Trophoblast cell (in vitro differentiated cells and primary cell): ENCODE measurements around the gene ARHGAP10.

ENCODE experiments used
- DNase-seq, 2 donors: peaks; one replicate each; pipeline ENCODE4 v3.0.0-alpha.2; 2016
- H2AFZ ChIP-seq: 2 replicates; pipeline ENCODE4 v1.6.1; 2013; ENCODE audit warnings: low read length, moderate library complexity, mild to moderate bottlenecking; ENCODE audit not compliant: insufficient read depth, poor library complexity
- H2AK5ac ChIP-seq: 2 replicates; pipeline ENCODE4 v1.6.1; 2013; ENCODE audit warnings: mild to moderate bottlenecking, low read length
- H2BK120ac ChIP-seq: 2 replicates; pipeline ENCODE4 v1.6.1; 2013; ENCODE audit warnings: low read length, mild to moderate bottlenecking, moderate library complexity; ENCODE audit not compliant: insufficient read depth, poor library complexity
- H2BK12ac ChIP-seq: 2 replicates; pipeline ENCODE4 v1.6.1; 2013; ENCODE audit warnings: mild to moderate bottlenecking, low read length, moderate library complexity
- H2BK5ac ChIP-seq: 2 replicates; pipeline ENCODE4 v1.6.1; 2013; ENCODE audit warnings: low read length, low read depth, moderate library complexity, mild to moderate bottlenecking; ENCODE audit not compliant: poor library complexity
- H3K14ac ChIP-seq: 2 replicates; pipeline ENCODE4 v1.6.1; 2013; ENCODE audit warnings: mild to moderate bottlenecking, low read length
- H3K18ac ChIP-seq: 2 replicates; pipeline ENCODE4 v1.6.1; 2013; ENCODE audit warnings: mild to moderate bottlenecking, low read length
- H3K23ac ChIP-seq: 2 replicates; pipeline ENCODE4 v1.6.1; 2013; ENCODE audit warnings: low read length
- H3K27ac ChIP-seq: 2 replicates; pipeline ENCODE4 v1.5.1; 2013; ENCODE audit warnings: low read depth, mild to moderate bottlenecking, inconsistent platforms, low read length, moderate library complexity
- H3K27me3 ChIP-seq: 2 replicates; pipeline ENCODE4 v1.6.1; 2013; ENCODE audit warnings: inconsistent platforms, mild to moderate bottlenecking, low read length, moderate library complexity; ENCODE audit not compliant: insufficient read depth
- H3K36me3 ChIP-seq, 2 experiments: 1 replicate in 1 of 2; 2 replicates in 1 of 2; pipeline ENCODE4 v1.6.1; 2013; ENCODE audit warnings: low read length in 2 of 2, mild to moderate bottlenecking in 2 of 2, moderate library complexity in 1 of 2; ENCODE audit not compliant: insufficient read depth in 2 of 2, control insufficient read depth in 1 of 2
- H3K4ac ChIP-seq: 2 replicates; pipeline ENCODE4 v1.6.1; 2013; ENCODE audit warnings: low read depth, mild to moderate bottlenecking, low read length, moderate library complexity
- H3K4me1 ChIP-seq, 2 experiments: 1 replicate in 1 of 2; 2 replicates in 1 of 2; pipeline ENCODE4 v1.6.1; 2013; ENCODE audit warnings: low read length in 2 of 2, mild to moderate bottlenecking in 2 of 2, moderate library complexity in 1 of 2; ENCODE audit not compliant: insufficient read depth in 2 of 2, control insufficient read depth in 1 of 2
- H3K4me2 ChIP-seq: 2 replicates; pipeline ENCODE4 v1.6.1; 2013; ENCODE audit warnings: inconsistent platforms, mild to moderate bottlenecking, low read length, moderate library complexity
- H3K4me3 ChIP-seq: 2 replicates; pipeline ENCODE4 v1.5.1; 2013; ENCODE audit warnings: mild to moderate bottlenecking, low read depth, low read length, inconsistent platforms
- H3K79me1 ChIP-seq: one replicate; pipeline ENCODE4 v1.6.1; 2013; ENCODE audit warnings: low read length
- H3K79me2 ChIP-seq: 2 replicates; pipeline ENCODE4 v1.6.1; 2013; ENCODE audit warnings: low read length, mild to moderate bottlenecking; ENCODE audit not compliant: control insufficient read depth, insufficient read depth, poor library complexity
- H3K9ac ChIP-seq: 2 replicates; pipeline ENCODE4 v1.6.1; 2013; ENCODE audit warnings: mild to moderate bottlenecking, low read length
- H3K9me3 ChIP-seq: 2 replicates; pipeline ENCODE4 v1.6.1; 2013; ENCODE audit warnings: low read depth, mild to moderate bottlenecking, control low read depth, inconsistent platforms, low read length; ENCODE audit not compliant: insufficient read depth
- H4K12ac ChIP-seq: 2 replicates; pipeline ENCODE4 v1.6.1; 2013; ENCODE audit warnings: low read depth, mild to moderate bottlenecking, low read length, moderate library complexity
- H4K8ac ChIP-seq: 2 replicates; pipeline ENCODE4 v1.6.1; 2013; ENCODE audit warnings: low read depth, mild to moderate bottlenecking, low read length, moderate library complexity
- H4K91ac ChIP-seq: one replicate; pipeline ENCODE4 v1.6.1; 2013; ENCODE audit warnings: low read depth, mild to moderate bottlenecking, low read length, moderate library complexity
- WGBS: extraction: QIAGEN DNeasy Blood & Tissue Kit; methylation state at CpG from one replicate; pipeline ENCODE4 v1.1.7; 2013; ENCODE audit warnings: missing lambda C conversion rate; ENCODE audit not compliant: insufficient read length, insufficient coverage; ENCODE audit errors: extremely low coverage; 5-methylcytosine and 5-hydroxymethylcytosine counted together

Gene ARHGAP10

GRCh38 chr4:147927377-147928137, 195.7 kb downstream of the ARHGAP10 start:
- Histone ChIP-seq H3K4me2 (no peak overlapping the region), H3K9me3 (no peaks in the 10 kb centered on the region), H3K14ac (no peak overlapping the region), H2BK5ac (no peak overlapping the region), H3K27ac (no peak overlapping the region), H2AFZ (no peak overlapping the region), H4K8ac (no peak overlapping the region), H4K91ac (no peak overlapping the region), H3K4ac (no peak overlapping the region), H2AK5ac (no peak overlapping the region), H3K4me1 (no peaks in the 10 kb centered on the region), H3K79me2 (no peaks in the 10 kb centered on the region), H2BK12ac (no peak overlapping the region), H3K4me3 (no peak overlapping the region), H3K36me3 (peaks cover 0 to 2% of the 10 kb centered on the region in 2 experiments), H2BK120ac (no peak overlapping the region), H3K79me1 (no peaks in the 10 kb centered on the region), H3K18ac (no peak overlapping the region), H4K12ac (no peak overlapping the region), H3K9ac (no peak overlapping the region), H3K27me3 (no peaks in the 10 kb centered on the region), H3K23ac (no peak overlapping the region)
- no peak for DNase-seq
- no CpG with 5 or more reads among the region's 11 CpGs for WGBS

GRCh38 chr4:147928400-147928799, 196.5 kb downstream of the ARHGAP10 start:
- Histone ChIP-seq H3K79me1 (no peaks in the 10 kb centered on the region), H3K4me3 (no peak overlapping the region)
- no CpG with 5 or more reads among the region's 5 CpGs for WGBS

GRCh38 chr4:147929746-147930145, 197.9 kb downstream of the ARHGAP10 start:
- no CpG with 5 or more reads among the region's 1 CpG for WGBS
- H3K27ac ChIP-seq = no peak overlapping the region

More at GRCh38 chr4:147928400-147928799, 196.5 kb downstream of the ARHGAP10 start:
- no peak for DNase-seq
- no peak overlapping the region for H3K18ac ChIP-seq
- H3K9me3 ChIP-seq = no peaks in the 10 kb centered on the region
- no peak overlapping the region for H3K14ac ChIP-seq
- H3K4me2 ChIP-seq = no peak overlapping the region
- H4K8ac ChIP-seq = no peak overlapping the region
- no peak overlapping the region for H2AFZ ChIP-seq
- H3K27ac ChIP-seq = no peak overlapping the region
- no peaks in the 10 kb centered on the region for H3K79me2 ChIP-seq
- H3K23ac ChIP-seq = peak overlapping the region; percentile 77
- no peaks in the 10 kb centered on the region for H3K27me3 ChIP-seq
- H2BK5ac ChIP-seq = no peak overlapping the region
- H3K4ac ChIP-seq = no peak overlapping the region
- H4K12ac ChIP-seq = no peak overlapping the region
- H2BK12ac ChIP-seq = no peak overlapping the region
- H3K36me3 ChIP-seq = peaks cover 0 to 2% of the 10 kb centered on the region in 2 experiments
- H2AK5ac ChIP-seq = no peak overlapping the region
- H3K4me1 ChIP-seq = no peaks in the 10 kb centered on the region
- H3K9ac ChIP-seq = no peak overlapping the region
- H4K91ac ChIP-seq = no peak overlapping the region
- no peak overlapping the region for H2BK120ac ChIP-seq

GRCh38 chr4:147933316-147933715, 201.4 kb downstream of the ARHGAP10 start:
- no peak overlapping the region for H4K91ac ChIP-seq

More at GRCh38 chr4:147929746-147930145, 197.9 kb downstream of the ARHGAP10 start:
- H2BK12ac ChIP-seq = no peak overlapping the region
- H3K79me1 ChIP-seq = no peaks in the 10 kb centered on the region
- no peak overlapping the region for H3K4me3 ChIP-seq
- H2BK120ac ChIP-seq = no peak overlapping the region
- no peak overlapping the region for H3K4ac ChIP-seq
- H3K4me2 ChIP-seq = no peak overlapping the region
- no peak overlapping the region for H3K23ac ChIP-seq
- H4K12ac ChIP-seq = no peak overlapping the region
- H3K18ac ChIP-seq = no peak overlapping the region
- H3K14ac ChIP-seq = no peak overlapping the region
- DNase-seq = no peak
- no peaks in the 10 kb centered on the region for H3K9me3 ChIP-seq
- no peak overlapping the region for H3K9ac ChIP-seq
- H2AFZ ChIP-seq = no peak overlapping the region
- H3K79me2 ChIP-seq = no peaks in the 10 kb centered on the region
- no peak overlapping the region for H2AK5ac ChIP-seq
- H4K91ac ChIP-seq = no peak overlapping the region
- no peak overlapping the region for H4K8ac ChIP-seq
- no peak overlapping the region for H2BK5ac ChIP-seq
- no peaks in the 10 kb centered on the region for H3K4me1 ChIP-seq
- peaks cover 0 to 2% of the 10 kb centered on the region in 2 experiments for H3K36me3 ChIP-seq
- no peaks in the 10 kb centered on the region for H3K27me3 ChIP-seq

More at GRCh38 chr4:147933316-147933715, 201.4 kb downstream of the ARHGAP10 start:
- Histone ChIP-seq H2BK12ac (no peak overlapping the region), H3K9me3 (no peaks in the 10 kb centered on the region), H2AK5ac (no peak overlapping the region), H3K18ac (no peak overlapping the region), H3K4me1 (no peaks in the 10 kb centered on the region), H3K79me2 (no peaks in the 10 kb centered on the region), H3K4me3 (no peak overlapping the region), H3K4me2 (no peak overlapping the region), H3K4ac (no peak overlapping the region), H3K27ac (no peak overlapping the region), H4K8ac (no peak overlapping the region), H2AFZ (no peak overlapping the region), H2BK120ac (no peak overlapping the region), H3K23ac (no peak overlapping the region), H2BK5ac (no peak overlapping the region), H3K79me1 (no peaks in the 10 kb centered on the region), H4K12ac (no peak overlapping the region), H3K9ac (no peak overlapping the region), H3K27me3 (no peaks in the 10 kb centered on the region), H3K14ac (no peak overlapping the region), H3K36me3 (peaks cover 0 to 1% of the 10 kb centered on the region in 2 experiments)
- no CpG with 5 or more reads among the region's 4 CpGs for WGBS
- no peak for DNase-seq
